Hepatocyte (in vitro differentiated cells): ENCODE results near the gene ZNF117.

ENCODE experiments used
- CTCF ChIP-seq: fragments of 200-600 bp; sonication (generic); IDR thresholded peaks from 2 replicates; pipeline ENCODE4 v1.5.1; 2016; ENCODE audit warnings: antibody characterized with exemption, mild to moderate bottlenecking; ENCODE audit not compliant: poor library complexity
- EZH2 ChIP-seq: fragments of 200-600 bp; sonication (generic); IDR thresholded peaks from 2 replicates; pipeline ENCODE4 v1.6.1; 2016; ENCODE audit warnings: antibody characterized with exemption, mild to moderate bottlenecking, borderline replicate concordance
- EZH2phosphoT487 ChIP-seq: fragments of 200-600 bp; sonication (generic); IDR thresholded peaks from one replicate; pipeline ENCODE4 v1.6.1; 2018; ENCODE audit warnings: antibody characterized with exemption, mild to moderate bottlenecking, low read depth, moderate library complexity; ENCODE audit not compliant: unreplicated experiment, severe bottlenecking

- TF ChIP-seq EZH2phosphoT487 (no peak), CTCF (peak; percentile 13), EZH2 (no peak)
Observed at GRCh38 chr7:65037740-65038688, 47.2 kb upstream of the ZNF117 start.
